DMS153 treated with DMSO at 0.1 percent for 48 hours (cell line): ENCODE data around the gene CBFB.
"Not testable (repeated sequence)": the region's sequence is repeated elsewhere in the genome, so short reads cannot be mapped to it uniquely, and the experiment has no call there.

ENCODE experiments used
- DNase-seq: peaks from one replicate; lab custom pipeline; 2025; ENCODE audit not compliant: unreplicated experiment; lab: John Stamatoyannopoulos, UW

Gene CBFB

DNA sequence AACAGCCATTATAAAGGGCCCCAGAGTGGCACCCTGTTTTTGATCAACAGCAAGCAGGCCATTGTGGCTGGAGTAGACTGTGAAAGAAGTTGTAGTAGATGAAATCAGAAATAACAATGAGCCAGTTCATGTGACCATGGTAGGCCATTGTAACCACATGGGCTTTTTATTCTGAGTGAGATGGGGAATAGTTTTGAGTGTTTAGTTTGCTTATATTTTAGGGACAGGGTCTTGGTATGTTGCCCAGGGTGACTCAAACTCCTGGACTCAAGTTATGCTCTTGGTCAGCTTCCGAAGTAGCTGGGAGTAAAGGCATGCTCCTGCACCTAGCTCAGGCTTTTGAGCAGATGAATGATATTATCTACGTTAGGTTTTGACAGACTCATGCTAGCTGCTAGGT is 12.0 kb downstream of the CBFB start:
- DNase-seq = no peak

DNA sequence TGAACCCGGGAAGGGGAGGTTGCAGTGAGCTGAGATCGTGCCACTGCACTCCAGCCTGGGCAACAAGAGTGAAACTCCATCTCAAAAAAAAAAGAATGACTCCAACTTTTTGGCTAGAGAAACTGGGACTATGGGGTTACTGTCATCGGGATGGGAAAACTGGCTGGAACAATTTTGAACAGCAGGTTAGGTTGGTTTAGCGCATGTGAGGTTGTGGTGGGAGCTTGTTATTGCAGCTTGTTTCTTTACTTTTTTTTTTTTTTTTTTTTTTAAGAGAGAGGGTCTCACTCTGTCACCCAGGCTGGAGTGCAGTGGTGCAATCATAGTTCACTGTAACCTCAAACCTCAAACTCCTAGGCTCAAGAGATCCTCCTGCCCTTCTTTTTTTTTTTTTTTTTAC is 12.6 kb downstream of the CBFB start:
- DNase-seq = not testable (repeated sequence)

DNA sequence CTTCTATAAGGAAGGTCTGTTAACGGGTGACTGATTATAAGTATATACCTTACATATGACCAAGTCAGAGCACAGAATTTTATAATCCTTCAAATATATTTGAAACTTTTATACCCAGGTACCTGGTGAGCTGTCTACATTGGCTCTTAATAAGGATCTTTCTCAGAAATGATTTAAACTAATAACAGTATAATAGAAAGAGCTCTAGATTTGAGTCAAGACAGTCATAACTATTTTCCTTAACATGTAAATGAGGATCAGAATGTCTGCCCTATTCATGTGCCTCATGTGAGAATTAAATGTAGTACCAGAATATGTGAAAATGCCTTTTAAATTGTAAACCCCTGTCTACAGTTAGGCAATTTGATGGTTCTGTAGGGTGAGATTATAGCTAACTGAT is 14.5 kb downstream of the CBFB start:
- DNase-seq = no peak

DNA sequence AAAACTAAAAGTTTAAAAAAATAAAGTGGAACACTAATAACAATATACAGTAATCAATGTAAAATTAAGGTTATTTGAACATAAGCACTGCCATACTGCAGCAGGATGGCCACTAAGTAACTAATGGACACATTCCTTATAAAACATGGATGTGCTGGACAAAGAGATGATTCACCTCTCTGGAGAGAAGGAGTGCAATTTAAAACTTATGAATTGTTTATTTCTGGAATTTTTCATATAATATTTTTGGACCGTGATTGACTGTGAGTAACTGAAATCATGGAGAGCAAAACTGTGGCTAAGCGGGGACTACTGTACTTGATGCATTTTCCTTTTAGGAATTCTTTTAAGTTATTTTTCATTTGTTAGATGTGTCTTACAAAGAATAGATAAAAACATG is 21.8 kb downstream of the CBFB start:
- no peak for DNase-seq

DNA sequence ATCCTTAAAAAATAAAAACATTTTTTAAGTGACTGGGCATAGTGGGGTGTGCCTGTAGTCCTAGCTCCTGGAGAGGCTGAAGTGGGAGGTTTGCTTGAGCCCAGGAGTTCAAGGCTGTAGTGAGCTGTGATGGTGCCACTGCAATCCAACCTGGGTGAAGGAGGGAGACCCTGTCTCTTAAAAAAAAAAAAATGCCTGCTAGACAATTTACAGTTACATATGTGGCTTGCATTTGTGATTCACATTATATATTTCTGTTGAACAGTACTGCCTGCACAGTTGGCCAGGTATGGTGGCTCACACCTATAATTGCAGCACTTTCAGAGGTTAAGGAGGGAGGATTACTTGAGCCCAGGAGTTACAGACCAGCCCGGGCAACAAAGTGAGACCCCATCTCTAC is 23.4 kb downstream of the CBFB start:
- no peak for DNase-seq

DNA sequence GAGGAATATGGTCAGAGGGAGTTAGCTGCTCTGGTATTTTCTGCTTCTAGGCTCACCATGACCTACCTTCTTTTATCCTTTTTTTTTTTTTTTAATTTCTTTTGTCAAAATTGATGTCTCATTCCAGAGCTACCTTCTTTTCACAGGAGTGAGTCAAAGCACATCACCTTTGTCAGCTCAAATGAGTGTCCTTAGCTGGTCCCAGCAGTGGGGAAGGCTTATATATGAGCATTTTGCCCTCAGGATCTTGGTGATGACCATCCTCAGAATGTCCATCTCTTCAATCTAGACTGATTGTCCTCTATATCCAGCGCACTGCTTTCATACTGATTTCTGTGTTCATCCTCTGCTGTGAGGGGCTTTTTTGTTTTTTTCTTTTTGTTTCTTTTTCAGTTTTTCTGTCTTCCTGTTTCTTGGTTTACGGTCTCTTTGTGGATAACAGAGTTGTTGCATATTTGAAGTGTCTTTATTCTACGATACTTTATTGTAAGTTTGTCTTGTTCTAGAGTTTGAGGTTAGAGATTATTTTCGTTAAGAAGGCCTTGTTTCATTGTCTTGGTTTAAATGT is 24.9 kb downstream of the CBFB start:
- DNase-seq = no peak

DNA sequence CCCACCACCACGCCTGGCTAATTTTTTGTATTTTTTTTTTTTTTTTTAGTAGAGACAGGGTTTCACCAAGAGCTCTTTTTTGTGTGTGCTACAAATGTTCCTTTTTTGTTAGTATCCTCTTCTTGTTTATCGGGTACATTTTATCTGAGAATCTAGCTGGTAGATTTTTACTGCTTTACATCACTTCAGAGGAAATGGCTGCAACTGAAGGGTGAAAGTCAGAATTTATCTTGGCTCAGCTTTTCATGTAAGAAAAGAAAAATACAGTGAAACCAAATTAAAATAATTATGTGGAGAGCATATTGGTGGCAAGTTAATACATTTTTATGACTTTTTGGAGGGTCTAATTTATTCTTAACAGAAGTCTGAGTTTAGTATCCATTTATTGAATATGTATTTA is 26.0 kb downstream of the CBFB start:
- DNase-seq = no peak

DNA sequence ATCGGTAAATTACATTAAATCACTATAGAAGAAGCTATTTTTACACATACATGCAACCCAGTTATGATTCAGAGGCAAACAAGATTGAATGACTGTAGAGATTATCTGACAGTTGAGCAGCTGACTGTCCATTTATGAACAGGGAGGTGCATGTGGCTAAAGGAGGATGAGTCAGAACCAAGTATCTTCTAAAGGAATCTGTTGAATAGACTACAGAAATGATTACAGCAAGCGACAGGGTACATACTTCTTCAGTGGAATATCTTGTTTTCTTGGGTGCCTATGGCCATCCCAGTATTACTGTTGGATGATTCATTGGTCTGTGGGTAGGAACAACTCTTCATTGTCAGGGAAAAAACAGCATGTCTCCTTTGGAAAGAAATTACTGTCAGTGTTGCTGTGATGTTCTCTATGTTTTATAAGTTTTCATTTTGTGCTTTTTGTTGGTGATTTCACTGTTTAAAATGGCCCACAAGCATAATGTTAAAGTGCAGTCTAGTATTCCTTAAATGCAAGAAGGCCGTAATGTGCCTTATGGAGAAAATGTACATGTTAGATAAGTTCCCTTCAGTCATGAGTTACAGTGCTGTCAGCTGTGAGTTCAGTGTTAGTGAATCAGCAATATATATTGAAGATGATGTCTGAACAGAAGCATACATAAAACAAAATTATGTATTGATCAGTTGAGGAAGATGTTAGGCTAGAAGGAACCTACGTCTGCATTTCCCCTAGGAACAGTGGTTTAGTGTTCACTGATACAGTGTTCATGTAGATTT is 27.0 kb downstream of the CBFB start:
- DNase-seq = no peak

DNA sequence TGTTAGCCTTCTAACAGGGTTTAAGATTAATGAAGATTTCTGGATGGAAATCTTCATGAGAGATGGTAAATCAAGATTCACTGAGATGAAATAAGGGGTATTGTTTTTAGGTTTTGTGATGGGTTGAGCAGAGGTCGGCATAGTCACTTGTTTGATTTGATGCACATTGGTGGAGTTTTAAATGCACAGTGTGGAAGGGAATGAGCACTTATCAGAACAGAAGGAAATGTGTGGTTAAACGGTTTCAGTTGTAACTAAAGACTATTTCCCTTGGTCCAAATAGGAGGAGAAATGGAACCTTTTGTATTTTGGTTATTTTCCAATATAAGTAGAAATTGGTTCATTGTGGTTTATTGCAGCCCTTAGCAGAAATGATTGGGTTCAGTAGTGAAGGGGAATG is 34.1 kb downstream of the CBFB start:
- no peak for DNase-seq

DNA sequence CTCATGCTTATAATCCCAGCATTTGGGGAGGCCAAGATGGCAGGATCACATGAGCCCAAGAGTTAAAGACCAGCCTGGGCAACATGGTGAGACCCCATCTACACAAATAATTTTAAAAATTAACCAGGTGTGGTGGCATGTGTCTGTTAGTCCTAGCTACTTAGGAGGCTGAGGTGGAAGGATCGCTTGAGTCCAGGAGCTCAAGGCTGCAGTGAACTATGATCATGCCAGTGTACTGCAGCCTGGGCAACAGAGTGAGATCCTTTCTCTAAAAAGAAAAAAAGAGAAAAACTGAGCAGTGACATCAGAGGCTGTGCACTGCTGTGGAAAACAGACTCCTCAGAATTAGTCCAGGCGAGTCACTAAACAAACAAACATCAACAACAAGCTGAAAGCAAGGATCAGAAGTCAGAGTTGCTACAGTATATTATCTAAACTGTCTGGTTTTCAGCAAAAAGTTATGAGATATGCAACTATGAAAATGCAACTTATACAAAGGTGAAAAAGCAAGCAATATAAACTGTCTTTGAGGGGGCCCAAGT is 39.3 kb downstream of the CBFB start:
- no peak for DNase-seq

DNA sequence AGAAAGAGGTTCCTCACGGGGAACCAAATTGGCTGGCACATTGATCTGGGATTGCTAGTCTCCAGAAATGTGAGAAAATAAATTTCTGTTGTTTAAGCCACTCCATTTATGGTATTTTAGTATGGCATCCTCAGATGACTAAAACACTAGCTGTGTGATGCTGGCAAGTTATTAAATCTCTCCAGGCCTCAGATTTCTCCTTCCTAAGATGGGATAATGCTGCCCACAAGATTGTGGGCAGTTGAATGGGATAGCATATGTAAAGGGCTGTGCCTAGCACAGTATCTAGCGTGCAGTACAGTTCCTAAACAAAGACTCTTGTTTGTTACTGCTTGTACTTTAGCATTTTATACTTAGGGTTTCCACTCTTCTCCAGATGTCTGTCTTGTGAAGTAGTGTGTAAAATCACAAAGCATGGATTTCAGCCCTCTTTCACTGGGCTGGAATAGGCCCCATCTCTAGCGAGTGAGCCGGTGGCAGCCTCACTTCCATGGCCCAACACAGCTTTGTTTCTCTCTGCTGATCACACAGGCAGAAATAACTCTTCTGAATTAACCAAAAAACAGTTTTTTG is 42.6 kb downstream of the CBFB start:
- DNase-seq = no peak

DNA sequence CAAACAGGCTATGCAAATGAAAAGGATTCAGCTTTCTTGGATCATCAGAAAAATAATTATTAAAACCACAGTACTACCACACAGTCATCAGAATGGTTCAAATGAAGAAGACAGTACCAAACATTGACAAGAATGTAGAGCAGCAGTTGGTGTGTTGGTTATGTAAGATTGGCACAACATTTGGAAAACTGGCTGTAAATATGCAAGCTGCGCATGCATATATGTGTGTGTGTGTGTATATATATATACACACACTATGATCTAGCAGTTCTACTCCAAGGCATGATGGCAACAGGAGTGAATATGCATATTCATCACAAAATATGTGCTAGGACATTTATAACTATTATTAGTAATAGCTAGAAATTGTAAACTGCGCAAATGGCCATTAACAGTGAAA is 46.4 kb downstream of the CBFB start:
- DNase-seq = no peak

DNA sequence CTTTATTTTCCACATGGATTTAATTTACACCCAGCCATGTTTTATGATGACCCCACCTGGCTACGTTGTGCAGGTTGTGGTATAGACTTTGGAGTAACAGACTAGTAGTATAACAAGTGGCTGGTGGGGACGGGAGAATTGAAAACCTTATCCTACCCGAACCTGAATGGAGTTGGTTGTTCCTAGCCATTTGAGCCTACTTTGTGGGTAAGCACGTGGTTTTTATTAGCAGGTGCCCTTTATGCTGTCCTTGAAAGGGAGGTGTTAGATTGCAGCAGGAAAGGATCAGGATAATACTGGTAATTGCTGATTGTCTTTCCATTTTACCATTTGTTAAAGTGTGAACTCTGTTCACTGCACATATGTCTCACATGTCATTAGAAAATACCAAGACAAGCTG is 48.9 kb downstream of the CBFB start:
- no peak for DNase-seq

DNA sequence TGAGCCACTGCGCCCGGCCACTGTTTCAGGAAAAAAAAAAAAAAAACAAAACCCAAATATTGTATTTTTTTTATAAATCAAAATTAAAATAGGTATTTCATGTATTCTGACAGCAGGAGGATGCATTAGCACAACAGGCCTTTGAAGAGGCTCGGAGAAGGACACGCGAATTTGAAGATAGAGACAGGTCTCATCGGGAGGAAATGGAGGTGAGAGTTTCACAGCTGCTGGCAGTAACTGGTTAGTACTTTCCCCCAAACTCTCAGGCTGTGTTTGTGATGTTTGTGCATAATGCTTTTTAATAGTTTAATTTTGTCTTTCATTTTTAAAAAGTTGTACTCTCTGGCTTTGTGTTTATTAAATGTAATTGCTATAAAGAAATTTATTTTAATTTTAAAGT is 53.2 kb downstream of the CBFB start:
- DNase-seq = no peak

DNA sequence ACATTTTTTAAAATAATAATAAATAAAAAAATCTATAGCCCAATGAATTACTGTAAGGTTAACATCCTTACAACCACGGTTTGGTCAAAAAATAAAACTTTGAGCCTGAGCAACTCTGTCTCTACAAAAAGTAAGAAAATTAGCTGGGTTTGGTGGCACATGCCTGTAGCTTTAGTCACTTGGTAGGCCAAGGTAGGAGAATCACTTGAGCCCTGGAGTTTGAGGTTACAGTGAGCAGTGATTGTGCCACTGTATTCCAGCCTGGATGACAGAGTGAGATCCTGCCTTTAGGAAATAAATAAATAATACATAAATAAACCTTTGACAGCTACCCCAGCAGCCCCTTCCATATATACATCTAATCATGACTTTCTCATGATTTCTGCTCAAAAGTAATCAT is 53.9 kb downstream of the CBFB start:
- DNase-seq = no peak

DNA sequence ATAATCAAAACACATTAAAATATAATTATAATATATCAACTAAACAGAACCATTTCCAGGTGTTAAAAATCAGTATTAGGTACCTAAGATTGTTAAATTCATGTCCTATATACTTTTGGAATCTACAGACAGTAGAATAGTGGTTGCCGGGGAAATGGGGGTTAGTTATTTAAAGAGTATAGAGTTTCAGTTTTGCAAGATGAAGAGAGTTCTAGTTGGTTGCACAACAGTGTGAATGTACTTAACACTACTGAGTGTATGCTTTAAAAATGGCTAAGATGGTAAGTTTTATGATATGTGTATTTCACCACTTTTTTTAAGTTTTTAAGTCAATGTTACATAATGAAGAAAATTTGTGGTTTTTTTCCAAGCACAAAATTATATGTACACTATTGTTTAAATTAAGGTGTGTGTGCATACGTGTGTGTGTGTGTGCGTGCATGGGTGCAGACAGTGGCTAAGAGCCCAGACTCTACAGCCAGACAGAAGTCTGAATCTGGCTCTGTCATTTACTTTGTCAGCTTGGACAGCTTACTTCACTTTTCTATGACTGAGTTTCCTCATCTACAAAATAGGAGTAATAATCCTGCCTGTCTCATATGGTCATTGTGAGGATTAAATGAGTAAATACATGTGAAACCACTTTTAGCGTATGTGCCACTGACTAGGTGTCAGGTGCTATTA is 55.5 kb downstream of the CBFB start:
- DNase-seq = no peak

DNA sequence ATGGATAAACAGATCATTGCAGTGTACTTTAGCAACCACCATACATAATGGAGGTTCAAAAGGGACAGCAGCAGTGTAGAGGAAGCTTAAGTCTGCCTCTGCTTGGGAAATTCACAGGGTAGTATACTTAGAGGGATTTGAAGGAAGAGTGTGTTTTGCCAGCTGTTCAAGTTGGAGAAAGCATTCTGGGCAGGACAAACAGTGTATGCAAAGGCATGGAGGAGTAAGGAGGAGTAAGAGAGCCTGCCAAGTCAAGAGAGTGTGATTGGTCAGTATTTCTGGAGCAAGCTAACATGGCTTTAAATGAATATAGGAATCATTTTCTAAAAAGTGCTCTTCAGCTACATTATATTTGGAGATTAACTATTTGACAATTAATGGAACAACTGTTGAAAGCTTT is 57.9 kb downstream of the CBFB start:
- DNase-seq = no peak

DNA sequence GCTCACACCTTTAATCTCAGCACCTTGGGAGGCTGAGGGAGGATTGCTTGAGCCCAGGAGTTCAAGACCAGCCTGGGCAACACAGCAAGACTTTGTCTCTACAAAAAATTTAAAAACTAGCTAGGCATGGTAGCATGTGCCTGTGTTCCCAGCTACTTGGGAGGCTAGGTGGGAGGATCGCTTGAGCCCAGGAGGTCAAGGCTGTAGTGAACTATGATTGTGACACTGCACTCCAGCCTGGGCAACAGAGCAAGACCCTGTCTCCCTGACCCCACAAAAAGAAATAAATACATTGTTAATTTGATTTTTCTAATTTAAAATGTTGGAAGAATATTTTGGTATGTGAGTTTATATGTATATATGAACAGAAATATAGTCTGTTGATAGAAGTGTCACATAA is 58.3 kb downstream of the CBFB start:
- no peak for DNase-seq

DNA sequence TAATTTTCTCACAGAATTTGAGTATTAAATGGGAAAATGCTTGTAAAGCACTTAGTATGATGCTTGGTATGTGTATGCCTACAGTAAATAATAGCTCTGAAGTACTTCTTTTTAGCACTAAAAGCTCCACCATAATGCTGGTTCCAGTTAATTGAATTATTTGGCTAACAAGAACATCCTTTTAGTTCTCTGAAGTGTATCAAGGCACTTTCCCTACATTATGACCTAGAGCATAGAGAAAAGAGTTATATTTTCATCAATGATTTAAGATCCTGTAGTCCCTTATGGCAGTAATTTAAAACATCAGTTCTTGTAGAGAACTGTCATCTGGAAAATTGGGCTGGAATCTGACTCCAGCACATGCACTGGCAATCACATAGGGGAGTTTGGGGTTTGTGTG is 58.9 kb downstream of the CBFB start:
- DNase-seq = no peak

DNA sequence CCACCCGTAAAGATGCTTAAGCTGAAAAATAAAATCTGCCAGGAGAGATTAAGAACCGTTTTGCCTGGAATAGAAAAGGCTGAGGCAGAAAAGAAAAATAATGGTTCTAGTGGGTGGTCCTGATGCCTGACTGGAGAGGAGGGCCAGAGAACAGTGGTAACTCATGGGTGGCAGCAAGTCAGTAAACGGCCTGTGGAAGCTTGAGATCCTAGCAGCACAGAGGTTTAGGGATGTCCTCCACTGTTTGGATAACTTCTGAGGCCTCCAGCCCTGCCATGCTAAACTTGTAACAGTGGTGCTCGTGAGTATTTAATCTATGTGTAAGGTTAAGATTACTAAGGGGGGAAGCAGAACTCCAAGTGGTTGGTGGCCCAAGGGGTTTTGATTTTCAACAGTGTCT is 59.6 kb downstream of the CBFB start:
- DNase-seq = no peak

DNA sequence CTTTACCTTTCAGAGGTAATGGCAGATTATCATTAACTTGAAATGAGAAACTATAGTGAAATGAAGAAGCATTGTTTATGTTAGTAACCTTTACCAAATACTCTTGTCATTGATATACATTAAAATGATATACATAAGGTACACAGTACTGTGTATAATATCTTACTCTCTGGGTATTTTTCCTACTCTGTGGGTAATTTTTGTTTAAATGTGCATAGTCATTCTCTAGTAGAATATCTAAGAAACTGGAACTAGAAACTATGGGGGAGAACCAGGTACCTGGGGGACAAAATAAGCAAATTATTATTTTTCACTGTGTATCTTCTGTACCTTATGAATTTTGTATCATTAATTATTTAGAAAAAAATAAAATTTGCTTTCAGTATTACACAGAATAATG is 60.2 kb downstream of the CBFB start:
- no peak for DNase-seq
